OCI-LY3 (cell line): Measurements from ENCODE around the gene RBM25.

Experiments
- EZH2phosphoT487 ChIP-seq: fragments of 200-600 bp; shearing (Covaris generic); IDR thresholded peaks from 2 replicates; pipeline ENCODE4 v1.6.1; 2018; ENCODE audit warnings: antibody characterized with exemption, mixed run types, low read depth
- TF ChIP-seq, protein P1 (sequence below): fragments of 200-600, 300-600 bp; sonication (generic); IDR thresholded peaks from 2 replicates; pipeline ENCODE4 v1.5.1; 2014; ENCODE audit warnings: antibody characterized with exemption, low read length, low read depth

DNA sequence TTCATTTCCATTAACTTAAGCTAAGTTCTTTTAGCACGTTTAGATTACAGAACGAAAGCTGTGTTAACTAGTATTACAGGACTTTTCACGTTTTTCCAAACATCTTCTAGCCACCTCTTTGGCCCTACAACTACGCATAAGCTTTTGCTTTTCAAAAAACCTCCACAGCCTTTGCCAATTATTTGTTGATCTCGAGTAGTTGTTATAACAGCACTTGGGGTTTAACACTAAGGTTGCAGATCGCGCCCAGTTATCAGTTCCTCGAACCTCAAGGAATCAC lies 450 bp upstream of the RBM25 start:
- TF ChIP-seq, protein P1, sequence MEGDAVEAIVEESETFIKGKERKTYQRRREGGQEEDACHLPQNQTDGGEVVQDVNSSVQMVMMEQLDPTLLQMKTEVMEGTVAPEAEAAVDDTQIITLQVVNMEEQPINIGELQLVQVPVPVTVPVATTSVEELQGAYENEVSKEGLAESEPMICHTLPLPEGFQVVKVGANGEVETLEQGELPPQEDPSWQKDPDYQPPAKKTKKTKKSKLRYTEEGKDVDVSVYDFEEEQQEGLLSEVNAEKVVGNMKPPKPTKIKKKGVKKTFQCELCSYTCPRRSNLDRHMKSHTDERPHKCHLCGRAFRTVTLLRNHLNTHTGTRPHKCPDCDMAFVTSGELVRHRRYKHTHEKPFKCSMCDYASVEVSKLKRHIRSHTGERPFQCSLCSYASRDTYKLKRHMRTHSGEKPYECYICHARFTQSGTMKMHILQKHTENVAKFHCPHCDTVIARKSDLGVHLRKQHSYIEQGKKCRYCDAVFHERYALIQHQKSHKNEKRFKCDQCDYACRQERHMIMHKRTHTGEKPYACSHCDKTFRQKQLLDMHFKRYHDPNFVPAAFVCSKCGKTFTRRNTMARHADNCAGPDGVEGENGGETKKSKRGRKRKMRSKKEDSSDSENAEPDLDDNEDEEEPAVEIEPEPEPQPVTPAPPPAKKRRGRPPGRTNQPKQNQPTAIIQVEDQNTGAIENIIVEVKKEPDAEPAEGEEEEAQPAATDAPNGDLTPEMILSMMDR: no peak
- no peak for TF ChIP-seq EZH2phosphoT487
